UCSD-AML1 (cell line): ENCODE measurements around the gene MACROH2A2.
"Not testable (repeated sequence)": the region's sequence is repeated elsewhere in the genome, so short reads cannot be mapped to it uniquely, and the experiment has no call there.

Experiments
- DNase-seq: peaks from one replicate; lab custom pipeline; 2025; ENCODE audit not compliant: unreplicated experiment; lab: John Stamatoyannopoulos, UW

The MACROH2A2 gene

GRCh38 chr10:70066190-70066589 lies 13.5 kb downstream of the MACROH2A2 start:
- DNase-seq, result no peak

- no peak for DNase-seq
Observed at GRCh38 chr10:70067586-70067985, 14.9 kb downstream of the MACROH2A2 start.

GRCh38 chr10:70068925-70069324 lies 16.3 kb downstream of the MACROH2A2 start:
- no peak for DNase-seq

GRCh38 chr10:70069346-70069745 lies 16.7 kb downstream of the MACROH2A2 start:
- DNase-seq, result no peak

GRCh38 chr10:70070834-70071233 lies 18.2 kb downstream of the MACROH2A2 start:
- no peak for DNase-seq

- DNase-seq, result no peak
Observed at GRCh38 chr10:70074165-70074564, 21.5 kb downstream of the MACROH2A2 start.

- no peak for DNase-seq
Observed at GRCh38 chr10:70074971-70075370, 22.3 kb downstream of the MACROH2A2 start.

GRCh38 chr10:70078329-70078728 lies 25.7 kb downstream of the MACROH2A2 start:
- no peak for DNase-seq

GRCh38 chr10:70078937-70079336 lies 26.3 kb downstream of the MACROH2A2 start:
- DNase-seq, result no peak

- not testable (repeated sequence) for DNase-seq
Observed at GRCh38 chr10:70080789-70081188, 28.1 kb downstream of the MACROH2A2 start.

GRCh38 chr10:70084189-70084588 lies 31.5 kb downstream of the MACROH2A2 start:
- no peak for DNase-seq

GRCh38 chr10:70085975-70086613 lies 33.4 kb downstream of the MACROH2A2 start:
- DNase-seq, result no peak

GRCh38 chr10:70087616-70088307 lies 35.1 kb downstream of the MACROH2A2 start:
- no peak for DNase-seq

- no peak for DNase-seq
Observed at GRCh38 chr10:70088308-70088698, 35.7 kb downstream of the MACROH2A2 start.

- DNase-seq, result no peak
Observed at GRCh38 chr10:70090013-70090412, 37.4 kb downstream of the MACROH2A2 start.

GRCh38 chr10:70090951-70091350 lies 38.3 kb downstream of the MACROH2A2 start:
- no peak for DNase-seq

- DNase-seq, result no peak
Observed at GRCh38 chr10:70092389-70092718, 39.7 kb downstream of the MACROH2A2 start.

- no peak for DNase-seq
Observed at GRCh38 chr10:70093335-70093944, 40.8 kb downstream of the MACROH2A2 start.

- no peak for DNase-seq
Observed at GRCh38 chr10:70094250-70094649, 41.6 kb downstream of the MACROH2A2 start.

- no peak for DNase-seq
Observed at GRCh38 chr10:70096016-70096704, 43.5 kb downstream of the MACROH2A2 start.

GRCh38 chr10:70096705-70097420 lies 44.2 kb downstream of the MACROH2A2 start:
- DNase-seq, result no peak
